ENCODE data around the gene INHA.
A peak's percentile ranks its signal among the peaks of the same experiment; 100 is the strongest.

Gene INHA

DNA sequence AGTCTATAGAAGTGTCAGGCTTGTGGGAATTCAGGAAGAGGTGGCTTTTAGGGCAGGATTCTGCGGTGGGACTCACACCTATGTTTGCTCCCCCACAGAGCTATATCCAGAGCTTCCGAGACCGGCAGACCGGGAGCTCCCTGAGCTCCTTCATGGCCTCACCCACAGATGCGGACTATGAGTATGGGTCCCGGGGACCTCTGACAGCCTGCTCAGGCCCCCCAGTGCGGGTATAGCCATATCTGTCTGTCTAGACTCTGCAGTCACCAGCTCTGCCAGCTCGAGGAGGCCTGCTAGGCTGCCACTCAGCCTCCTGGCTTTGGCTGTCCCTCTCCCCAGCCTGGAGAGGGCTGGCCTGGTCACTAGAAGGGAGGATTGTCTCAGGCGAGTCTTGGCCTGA, 22.5 kb upstream of the INHA start:
- TF ChIP-seq, protein P1, sequence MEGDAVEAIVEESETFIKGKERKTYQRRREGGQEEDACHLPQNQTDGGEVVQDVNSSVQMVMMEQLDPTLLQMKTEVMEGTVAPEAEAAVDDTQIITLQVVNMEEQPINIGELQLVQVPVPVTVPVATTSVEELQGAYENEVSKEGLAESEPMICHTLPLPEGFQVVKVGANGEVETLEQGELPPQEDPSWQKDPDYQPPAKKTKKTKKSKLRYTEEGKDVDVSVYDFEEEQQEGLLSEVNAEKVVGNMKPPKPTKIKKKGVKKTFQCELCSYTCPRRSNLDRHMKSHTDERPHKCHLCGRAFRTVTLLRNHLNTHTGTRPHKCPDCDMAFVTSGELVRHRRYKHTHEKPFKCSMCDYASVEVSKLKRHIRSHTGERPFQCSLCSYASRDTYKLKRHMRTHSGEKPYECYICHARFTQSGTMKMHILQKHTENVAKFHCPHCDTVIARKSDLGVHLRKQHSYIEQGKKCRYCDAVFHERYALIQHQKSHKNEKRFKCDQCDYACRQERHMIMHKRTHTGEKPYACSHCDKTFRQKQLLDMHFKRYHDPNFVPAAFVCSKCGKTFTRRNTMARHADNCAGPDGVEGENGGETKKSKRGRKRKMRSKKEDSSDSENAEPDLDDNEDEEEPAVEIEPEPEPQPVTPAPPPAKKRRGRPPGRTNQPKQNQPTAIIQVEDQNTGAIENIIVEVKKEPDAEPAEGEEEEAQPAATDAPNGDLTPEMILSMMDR (IDR thresholded peaks at IDR 0.05; ENCODE audit: low read depth, low read length): no peak
- DNase-seq (ENCODE audit: extremely low read depth, low read depth): no peak

DNA sequence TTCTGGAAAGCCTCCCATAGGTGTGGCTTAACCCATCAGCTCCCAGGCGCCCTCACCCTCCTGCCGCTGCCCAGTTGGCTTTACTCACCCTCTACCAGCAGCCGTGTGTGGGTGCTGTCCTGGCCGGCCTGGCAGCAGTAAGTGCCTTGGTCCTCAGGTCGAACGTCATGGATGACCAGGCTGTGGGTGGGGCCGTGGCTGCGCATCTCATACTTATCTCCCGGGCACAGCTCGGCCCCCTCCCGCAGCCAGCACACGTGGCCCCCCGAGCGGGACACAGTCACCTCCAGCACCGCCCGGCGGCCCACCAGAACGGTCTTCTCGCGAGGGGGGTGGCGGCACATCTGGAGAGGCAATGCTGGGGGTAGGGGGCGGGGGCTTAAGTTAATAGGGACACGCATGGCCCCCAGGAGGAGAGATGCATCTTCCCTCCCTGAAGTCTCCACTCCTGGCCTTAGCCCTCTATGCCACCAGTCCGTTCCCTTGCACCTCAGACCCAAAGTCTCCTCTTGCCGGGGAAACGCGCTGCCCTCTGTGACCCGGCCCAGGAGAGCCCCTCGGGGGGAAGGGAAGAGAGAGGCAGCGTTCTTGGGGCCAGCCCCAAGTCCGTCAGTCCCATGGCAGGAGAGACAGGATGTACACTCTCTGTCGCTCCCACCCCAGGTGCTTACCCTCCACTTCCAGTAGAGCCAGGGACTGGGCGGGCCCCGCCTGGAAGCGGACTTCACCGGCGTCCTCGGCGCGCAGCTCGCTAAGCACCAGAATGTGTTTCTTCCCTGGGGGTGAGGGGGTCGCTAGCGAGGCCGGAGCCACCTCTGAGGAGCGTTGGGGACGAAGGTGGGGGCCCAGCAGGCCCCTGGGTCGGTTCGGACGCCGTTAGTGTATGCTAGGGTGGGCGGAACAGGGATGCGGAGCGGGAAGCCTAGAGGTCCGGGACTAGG, 20.4 kb upstream of the INHA start:
- no peak for DNase-seq (ENCODE audit: extremely low read depth, low read depth)
- TF ChIP-seq, protein P1 (IDR thresholded peaks at IDR 0.05; ENCODE audit: low read depth, low read length): no peak

GRCh38 chr2:219552382-219553167, 19.5 kb upstream of the INHA start:
- TF ChIP-seq, protein P1 (IDR thresholded peaks at IDR 0.05; ENCODE audit: low read depth, low read length): no peak
- DNase-seq (ENCODE audit: extremely low read depth, low read depth): peak; percentile 35

DNA sequence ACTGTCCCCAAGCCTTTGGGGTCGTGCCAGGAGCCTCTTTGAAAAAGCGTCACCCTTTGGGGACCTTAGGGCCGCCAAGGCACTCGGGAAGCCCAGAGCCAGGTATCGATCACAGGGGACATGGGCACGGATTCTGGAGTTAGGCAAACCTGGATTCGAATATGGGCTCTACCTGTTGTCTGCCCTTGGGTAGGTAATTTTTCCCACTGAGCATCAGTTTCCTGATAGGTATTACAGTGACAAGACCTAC, 19.0 kb upstream of the INHA start:
- TF ChIP-seq, protein P1 (IDR thresholded peaks at IDR 0.05; ENCODE audit: low read depth, low read length): no peak
- no peak for DNase-seq (ENCODE audit: extremely low read depth, low read depth)

GRCh38 chr2:219553463-219553963, 18.6 kb upstream of the INHA start:
- TF ChIP-seq, protein P1 (IDR thresholded peaks at IDR 0.05; ENCODE audit: low read depth, low read length): no peak
- DNase-seq (ENCODE audit: extremely low read depth, low read depth): no peak

GRCh38 chr2:219554350-219554749, 17.8 kb upstream of the INHA start:
- DNase-seq (ENCODE audit: extremely low read depth, low read depth): no peak
- TF ChIP-seq, protein P1 (IDR thresholded peaks at IDR 0.05; ENCODE audit: low read depth, low read length): no peak

DNA sequence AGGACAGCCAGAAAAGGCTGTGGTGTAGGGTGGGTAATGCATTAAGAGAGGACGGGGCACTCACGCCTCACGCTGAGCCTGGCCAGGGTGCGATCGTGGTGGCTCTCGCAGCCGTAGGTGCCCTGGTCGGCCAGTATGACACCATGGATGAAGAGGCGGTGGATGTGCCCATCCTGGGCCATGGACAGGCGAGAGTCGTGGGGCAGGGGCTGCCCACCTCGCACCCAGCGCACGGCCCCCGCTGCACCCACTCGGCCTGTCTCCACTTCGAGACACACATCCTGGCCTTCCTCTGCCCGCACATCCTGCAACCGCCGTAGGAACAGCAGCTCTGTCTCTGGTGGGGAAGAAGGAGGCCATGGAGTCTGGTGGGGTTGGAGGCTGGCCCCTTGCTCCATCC, 16.2 kb upstream of the INHA start:
- DNase-seq (ENCODE audit: extremely low read depth, low read depth): no peak
- TF ChIP-seq, protein P1 (IDR thresholded peaks at IDR 0.05; ENCODE audit: low read depth, low read length): no peak
